Astrocyte of the spinal cord (primary cell): ENCODE results near the gene EDN3.

ENCODE experiments used
- DNase-seq: peaks from one replicate; pipeline ENCODE4 v3.0.0; 2011; ENCODE audit warnings: low read depth, low spot score
- H3K4me3 ChIP-seq: 2 replicates; pipeline ENCODE4 v1.5.1; 2011; ENCODE audit warnings: low read depth, mild to moderate bottlenecking, low read length, moderate library complexity
- CTCF ChIP-seq: IDR thresholded peaks from 2 replicates; pipeline ENCODE4 v1.5.1; 2012; ENCODE audit warnings: low read depth, mild to moderate bottlenecking, low read length, inconsistent platforms
- in situ Hi-C: cut with HindIII; loops from 2 replicates; pipeline ENCODE4 v1.10.0; 2017; ENCODE audit warnings: low sequenced_read_pairs

EDN3 gene

GRCh38 chr20:59284470-59284869 lies 15.9 kb upstream of the EDN3 start:
- H3K4me3 ChIP-seq: no peak overlapping the region
- in situ Hi-C loops: no loop called here
- DNase-seq: no peak
- no peak for TF ChIP-seq CTCF

GRCh38 chr20:59289994-59290393 lies 10.4 kb upstream of the EDN3 start:
- in situ Hi-C loops: no loop called here
- no peak overlapping the region for H3K4me3 ChIP-seq
- TF ChIP-seq CTCF: no peak
- DNase-seq: no peak

GRCh38 chr20:59291740-59292383 lies 8.5 kb upstream of the EDN3 start:
- no peak for TF ChIP-seq CTCF
- no peak for DNase-seq
- in situ Hi-C loops: no loop called here
- H3K4me3 ChIP-seq: no peak overlapping the region

GRCh38 chr20:59295531-59295930 lies 4.9 kb upstream of the EDN3 start:
- no peak for DNase-seq
- no peak overlapping the region for H3K4me3 ChIP-seq
- in situ Hi-C loops: no loop called here
- no peak for TF ChIP-seq CTCF

- no peak for DNase-seq
These were observed 2.7 kb upstream of the EDN3 start for GRCh38 chr20:59297686-59298085.

GRCh38 chr20:59299945-59300332 lies 472 bp upstream of the EDN3 start:
- TF ChIP-seq CTCF: no peak
- in situ Hi-C loops: no loop called here
- no peak for DNase-seq
- no peak overlapping the region for H3K4me3 ChIP-seq

More at GRCh38 chr20:59297686-59298085, 2.7 kb upstream of the EDN3 start:
- no peak for TF ChIP-seq CTCF
- in situ Hi-C loops: no loop called here
- H3K4me3 ChIP-seq: no peak overlapping the region
